Activated T-cell treated with anti-CD3 and anti-CD28 coated beads, Interleukin-2, amount 50 U/mL, for 72 hours (primary cell): ENCODE measurements around the gene SPRED1. TPM values are rescaled to one million over a fixed set of nuclear protein-coding genes. Genes with fewer than 3 reads are reported as not detected.
A peak's percentile ranks its signal among the peaks of the same experiment; 100 is the strongest.

Source experiments
- ATAC-seq, 2 donors: fragments of 150-1000 bp; cut with Tn5 transposase; replicated peaks in 1 of 2; 2 replicates each; pipeline ENCODE4 v1.10.0; 2021; ENCODE audit warnings: moderate library complexity in 2 of 2, mild to moderate bottlenecking in 1 of 2
- DNase-seq, 2 donors: peaks; one replicate each; pipeline ENCODE4 v3.0.0; 2021 to 2022; ENCODE audit warnings: mixed read lengths in 1 of 2
- H3K27ac Mint-ChIP-seq: one replicate; pipeline ENCODE4 v1.8.0; 2022; ENCODE audit warnings: mild to moderate bottlenecking, moderate library complexity, mixed read lengths
- H3K27me3 Mint-ChIP-seq: one replicate; pipeline ENCODE4 v1.8.0; 2022; ENCODE audit warnings: low read depth, mixed read lengths
- H3K36me3 Mint-ChIP-seq, 2 donors: one replicate each; pipeline ENCODE4 v1.8.0; 2022; ENCODE audit warnings: mixed read lengths in 2 of 2, mild to moderate bottlenecking in 1 of 2; ENCODE audit not compliant: insufficient read depth in 2 of 2
- H3K4me1 Mint-ChIP-seq: one replicate; pipeline ENCODE4 v1.8.0; 2022; ENCODE audit warnings: low read depth, mixed read lengths
- H3K4me3 Mint-ChIP-seq, 2 donors: one replicate each; pipeline ENCODE4 v1.8.0; 2022; ENCODE audit warnings: mild to moderate bottlenecking in 2 of 2, mixed read lengths in 2 of 2, moderate library complexity in 2 of 2
- H3K9me3 Mint-ChIP-seq, 2 donors: one replicate each; pipeline ENCODE4 v1.8.0; 2022; ENCODE audit warnings: mixed read lengths in 2 of 2
- total RNA-seq, 2 donors: library from RNA; stranded (reverse); gene quantifications; one replicate each; pipeline ENCODE4 v1.2.3, GENCODE V29; 2022

Gene SPRED1
- total RNA-seq, 2 donors from 2014 or later, result 0.77 to 1.5 TPM

DNA sequence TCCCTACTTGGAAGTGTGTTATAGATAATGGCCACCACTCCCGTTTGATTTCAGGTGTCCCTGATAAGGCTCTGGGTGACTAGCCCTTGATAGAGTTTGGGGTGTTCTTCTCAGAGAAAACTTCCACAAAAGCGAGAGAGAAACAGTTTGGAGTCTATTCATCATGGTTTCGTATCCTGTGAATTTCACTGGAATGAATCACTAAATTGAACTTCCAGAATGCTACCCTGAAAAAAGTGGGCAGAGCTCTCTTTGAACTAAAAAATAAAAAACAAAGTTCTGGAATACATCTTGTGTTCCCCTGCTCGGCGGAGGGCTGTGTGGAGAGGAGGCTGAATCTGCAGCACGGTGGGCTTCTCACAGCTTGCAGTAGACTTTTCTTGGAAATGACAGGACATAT, 148.5 kb downstream of the SPRED1 start:
- H3K4me1 Mint-ChIP-seq, result no peaks in the 10 kb centered on the region
- no peak for ATAC-seq
- peaks cover 17% of the 10 kb centered on the region for H3K27me3 Mint-ChIP-seq
- H3K36me3 Mint-ChIP-seq, result no peaks in the 10 kb centered on the region
- no peaks in the 10 kb centered on the region for H3K9me3 Mint-ChIP-seq
- H3K27ac Mint-ChIP-seq, result no peak overlapping the region
- no peak overlapping the region for H3K4me3 Mint-ChIP-seq
- no peak for DNase-seq

DNA sequence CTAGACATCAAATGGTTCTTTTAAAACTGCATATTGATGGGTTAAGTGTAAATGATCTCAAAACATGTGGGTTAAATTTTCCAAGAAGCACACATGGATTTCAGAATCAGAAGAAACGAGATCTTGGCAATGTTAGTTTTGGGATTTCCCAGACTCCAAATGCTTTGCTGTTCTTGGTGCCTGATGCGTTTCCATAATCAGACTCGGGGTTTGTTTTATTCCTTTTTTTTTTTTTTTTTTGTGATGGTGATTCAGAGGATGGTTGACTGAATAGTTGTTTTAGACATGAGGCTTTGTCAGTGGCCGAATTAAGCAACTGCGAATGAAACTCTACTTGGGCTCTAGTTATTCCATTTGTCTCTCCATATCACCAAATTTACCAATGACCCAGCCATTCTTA, 149.1 kb downstream of the SPRED1 start:
- DNase-seq (no peak), ATAC-seq (no peak)
- H3K4me3 Mint-ChIP-seq, result no peak overlapping the region
- no peak overlapping the region for H3K27ac Mint-ChIP-seq
- H3K4me1 Mint-ChIP-seq, result no peaks in the 10 kb centered on the region
- no peaks in the 10 kb centered on the region for H3K36me3 Mint-ChIP-seq
- H3K9me3 Mint-ChIP-seq, result no peaks in the 10 kb centered on the region
- H3K27me3 Mint-ChIP-seq, result peaks cover 17% of the 10 kb centered on the region

DNA sequence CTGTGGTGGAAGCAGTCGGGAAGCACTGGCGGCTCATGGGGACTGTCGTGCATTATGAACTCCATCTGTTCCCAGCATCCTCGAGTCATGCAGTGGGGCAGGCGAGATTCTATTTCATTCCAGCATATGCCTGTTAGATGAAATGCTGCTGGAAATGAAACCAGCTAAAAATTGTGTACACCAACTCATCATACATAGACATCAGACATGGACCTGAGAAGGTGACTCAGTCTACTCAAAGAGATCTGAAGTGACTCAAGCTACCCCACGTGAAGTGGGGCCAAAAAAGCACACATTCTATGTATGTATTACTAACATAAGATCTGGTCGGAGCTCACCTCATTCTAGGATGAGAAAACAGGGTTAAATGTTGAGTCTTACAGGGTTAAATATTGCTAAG, 153.8 kb downstream of the SPRED1 start:
- H3K4me1 Mint-ChIP-seq, result no peaks in the 10 kb centered on the region
- H3K36me3 Mint-ChIP-seq, result no peaks in the 10 kb centered on the region
- DNase-seq (no peak), ATAC-seq (peak; percentile 46 to 84)
- H3K9me3 Mint-ChIP-seq, result no peaks in the 10 kb centered on the region
- no peak overlapping the region for H3K27ac Mint-ChIP-seq
- peaks cover 20% of the 10 kb centered on the region for H3K27me3 Mint-ChIP-seq
- H3K4me3 Mint-ChIP-seq, result no peak overlapping the region

Other genes starting within 250 kb of the SPRED1 start
- 10 to 100 TPM; 30.3 to 32.4 TPM for gene FAM98B, start 201.3 kb downstream of the SPRED1 start, total RNA-seq